DMS114 treated with DMSO at 0.1 percent for 48 hours (cell line): Measurements from ENCODE around the gene PAWR.
"Not testable (repeated sequence)": the region's sequence is repeated elsewhere in the genome, so short reads cannot be mapped to it uniquely, and the experiment has no call there.

ENCODE experiments used
- DNase-seq: peaks from one replicate; lab custom pipeline; 2025; ENCODE audit not compliant: unreplicated experiment; lab: John Stamatoyannopoulos, UW

PAWR gene

GRCh38 chr12:79687711-79688260 is 3.0 kb downstream of the PAWR start:
- no peak for DNase-seq

- no peak for DNase-seq
These were observed 4.6 kb downstream of the PAWR start for GRCh38 chr12:79686171-79686570.

GRCh38 chr12:79685068-79685467 is 5.7 kb downstream of the PAWR start:
- no peak for DNase-seq

- DNase-seq: not testable (repeated sequence)
These were observed 6.4 kb downstream of the PAWR start for GRCh38 chr12:79684338-79684737.

GRCh38 chr12:79682593-79682992 is 8.2 kb downstream of the PAWR start:
- no peak for DNase-seq

- no peak for DNase-seq
These were observed 9.7 kb downstream of the PAWR start for GRCh38 chr12:79681008-79681590.

GRCh38 chr12:79680051-79680450 is 10.7 kb downstream of the PAWR start:
- DNase-seq: no peak

GRCh38 chr12:79678306-79678705 is 12.5 kb downstream of the PAWR start:
- DNase-seq: no peak

GRCh38 chr12:79677672-79678071 is 13.1 kb downstream of the PAWR start:
- DNase-seq: no peak

- no peak for DNase-seq
These were observed 14.2 kb downstream of the PAWR start for GRCh38 chr12:79676579-79676978.

- DNase-seq: no peak
These were observed 16.1 kb downstream of the PAWR start for GRCh38 chr12:79674629-79675028.

- DNase-seq: no peak
These were observed 17.4 kb downstream of the PAWR start for GRCh38 chr12:79673354-79673753.

- no peak for DNase-seq
These were observed 22.7 kb downstream of the PAWR start for GRCh38 chr12:79668113-79668512.

GRCh38 chr12:79665212-79665887 is 25.4 kb downstream of the PAWR start:
- no peak for DNase-seq

GRCh38 chr12:79664518-79664917 is 26.2 kb downstream of the PAWR start:
- DNase-seq: no peak

GRCh38 chr12:79662046-79662811 is 28.5 kb downstream of the PAWR start:
- no peak for DNase-seq

- no peak for DNase-seq
These were observed 29.1 kb downstream of the PAWR start for GRCh38 chr12:79661629-79662028.

- no peak for DNase-seq
These were observed 30.8 kb downstream of the PAWR start for GRCh38 chr12:79659961-79660431.

GRCh38 chr12:79658221-79658620 is 32.5 kb downstream of the PAWR start:
- no peak for DNase-seq

GRCh38 chr12:79657136-79657535 is 33.6 kb downstream of the PAWR start:
- no peak for DNase-seq

GRCh38 chr12:79655036-79655435 is 35.7 kb downstream of the PAWR start:
- no peak for DNase-seq

GRCh38 chr12:79652521-79652920 is 38.2 kb downstream of the PAWR start:
- DNase-seq: no peak
